Keratinocyte (primary cell): Measurements from ENCODE around the gene MED27. TPM values are rescaled to one million over a fixed set of nuclear protein-coding genes. Genes with fewer than 3 reads are reported as not detected.

Source experiments
- DNase-seq: peaks from one replicate; pipeline ENCODE4 v3.0.0-alpha.2; 2011; ENCODE audit warnings: low read depth, missing footprints, low spot score
- FAIRE-seq: peaks from 2 replicates; lab custom pipeline; 2011; peaks lifted over from hg19 to GRCh38; lab: Jason Lieb, UNC
- H2AFZ ChIP-seq: 2 replicates; pipeline ENCODE4 v1.6.0; 2012; ENCODE audit warnings: low read length, control low read depth, inconsistent platforms; ENCODE audit not compliant: control insufficient read depth
- H3K27ac ChIP-seq: 2 replicates; pipeline ENCODE4 v1.5.1; 2011; ENCODE audit warnings: low read length; ENCODE audit not compliant: control insufficient read depth, insufficient read depth
- H3K27me3 ChIP-seq: 3 replicates; pipeline ENCODE4 v1.6.0; 2011; ENCODE audit warnings: low read length; ENCODE audit not compliant: control insufficient read depth, insufficient read depth; ENCODE audit errors: extremely low read depth
- H3K36me3 ChIP-seq, 2 experiments: 2 replicates in 1 of 2; 3 replicates in 1 of 2; pipeline ENCODE4 v1.5.1; 2011; ENCODE audit warnings: low read length in 2 of 2, mild to moderate bottlenecking in 1 of 2; ENCODE audit not compliant: control insufficient read depth in 2 of 2, insufficient read depth in 2 of 2; ENCODE audit errors: extremely low read depth in 1 of 2
- H3K4me1 ChIP-seq: 3 replicates; pipeline ENCODE4 v1.5.1; 2011; ENCODE audit warnings: low read length; ENCODE audit not compliant: control insufficient read depth, insufficient read depth; ENCODE audit errors: extremely low read depth
- H3K4me2 ChIP-seq: 3 replicates; pipeline ENCODE4 v1.6.0; 2011; ENCODE audit warnings: low read depth, low read length; ENCODE audit not compliant: control insufficient read depth, insufficient read depth; ENCODE audit errors: extremely low read depth
- H3K4me3 ChIP-seq, 3 experiments: fragments of 200-600 bp in 1 of 3; sonication (generic) in 1 of 3; 2 replicates in 2 of 3; 3 replicates in 1 of 3; pipeline ENCODE4 v1.5.1; 2011 to 2016; ENCODE audit warnings: low read length in 3 of 3, mild to moderate bottlenecking in 3 of 3, control low read depth in 2 of 3, inconsistent platforms in 1 of 3, low read depth in 1 of 3, mixed read lengths in 1 of 3, mixed run types in 1 of 3, moderate library complexity in 1 of 3; ENCODE audit not compliant: control insufficient read depth in 2 of 3, insufficient read depth in 2 of 3; ENCODE audit errors: extremely low read depth in 1 of 3
- H3K79me2 ChIP-seq: 2 replicates; pipeline ENCODE4 v1.6.0; 2012; ENCODE audit warnings: low read length; ENCODE audit not compliant: control insufficient read depth, insufficient read depth
- H3K9ac ChIP-seq: 3 replicates; pipeline ENCODE4 v1.6.0; 2011; ENCODE audit warnings: low read length; ENCODE audit not compliant: control insufficient read depth, insufficient read depth; ENCODE audit errors: extremely low read depth
- H3K9me1 ChIP-seq: 3 replicates; pipeline ENCODE4 v1.6.0; 2011; ENCODE audit warnings: low read length; ENCODE audit not compliant: control insufficient read depth, insufficient read depth; ENCODE audit errors: extremely low read depth
- H3K9me3 ChIP-seq: 2 replicates; pipeline ENCODE4 v1.5.1; 2012; ENCODE audit warnings: low read depth, low read length; ENCODE audit not compliant: control insufficient read depth
- H4K20me1 ChIP-seq: 3 replicates; pipeline ENCODE4 v1.6.0; 2011; ENCODE audit warnings: low read length; ENCODE audit not compliant: control insufficient read depth, insufficient read depth; ENCODE audit errors: extremely low read depth
- CTCF ChIP-seq, 3 experiments: IDR thresholded peaks in 1 of 3; conservative IDR thresholded peaks in 1 of 3; optimal IDR thresholded peaks in 1 of 3; 2 replicates in 2 of 3; 3 replicates in 1 of 3; pipeline versions ENCODE3 to v1.5.1; 2011; ENCODE audit warnings: low read length in 3 of 3, mild to moderate bottlenecking in 3 of 3, moderate library complexity in 2 of 3, control low read depth in 1 of 3, inconsistent platforms in 1 of 3; ENCODE audit not compliant: insufficient read depth in 2 of 3; ENCODE audit errors: extremely low read depth in 1 of 3
- EZH2 ChIP-seq: IDR thresholded peaks from one replicate; pipeline ENCODE4 v1.6.1; 2012; ENCODE audit warnings: inconsistent platforms, mild to moderate bottlenecking, low read length, moderate library complexity
- dilution Hi-C: fragments of 300-500 bp; cut with MboI; formaldehyde crosslinking; loops from one replicate; pipeline ENCODE4 v1.7.0; 2020; ENCODE audit warnings: low sequenced_read_pairs; ENCODE audit not compliant: extremely low pct_ligation_motif_present
- polyA plus RNA-seq, 5 experiments: library from polyadenylated mRNA; depleted of rRNA in 3 of 5; stranded (reverse) in 3 of 5; stranded (forward) in 1 of 5; unstranded in 1 of 5; fragments of >200 nt; gene quantifications; 1 replicate in 1 of 5; 2 replicates in 3 of 5; 3 replicates in 1 of 5; pipeline versions ENCODE4 v1.2.1 to v1.2.3, GENCODE V29; 2011 to 2012; ENCODE audit warnings: missing spikeins in 2 of 5, low read depth in 1 of 5, low replicate concordance in 1 of 5

MED27 gene
- polyA plus RNA-seq, 1 donor (not counting 4 experiments of a cell fraction or from before 2014, with no cell fraction given) = 39.0 TPM

- Histone ChIP-seq H3K79me2 (peaks cover 14% of the 10 kb centered on the region), H3K9me1 (no peaks in the 10 kb centered on the region), H3K9ac (no peak overlapping the region), H4K20me1 (peaks cover 2% of the 10 kb centered on the region), H3K27ac (no peak overlapping the region), H2AFZ (no peak overlapping the region), H3K9me3 (no peaks in the 10 kb centered on the region), H3K4me2 (no peak overlapping the region), H3K36me3 (peaks cover 0 to 9% of the 10 kb centered on the region in 2 experiments), H3K27me3 (no peaks in the 10 kb centered on the region), H3K4me1 (peaks cover 13% of the 10 kb centered on the region), H3K4me3 (no peak overlapping the region)
- dilution Hi-C loops = no loop called here
- DNase-seq (no peak), FAIRE-seq (no peak)
- TF ChIP-seq CTCF (optimal IDR thresholded peaks at IDR 0.05 in 1 of 3, IDR thresholded peaks at IDR 0.05 in 1 of 3, conservative IDR thresholded peaks at IDR 0.05 in 1 of 3; ENCODE audit: extremely low read depth in 1 of 3, insufficient read depth in 2 of 3, low read length in 3 of 3) (no peak), EZH2 (no peak)
Observed at GRCh38 chr9:131992906-131993657, 86.6 kb downstream of the MED27 start.

DNA sequence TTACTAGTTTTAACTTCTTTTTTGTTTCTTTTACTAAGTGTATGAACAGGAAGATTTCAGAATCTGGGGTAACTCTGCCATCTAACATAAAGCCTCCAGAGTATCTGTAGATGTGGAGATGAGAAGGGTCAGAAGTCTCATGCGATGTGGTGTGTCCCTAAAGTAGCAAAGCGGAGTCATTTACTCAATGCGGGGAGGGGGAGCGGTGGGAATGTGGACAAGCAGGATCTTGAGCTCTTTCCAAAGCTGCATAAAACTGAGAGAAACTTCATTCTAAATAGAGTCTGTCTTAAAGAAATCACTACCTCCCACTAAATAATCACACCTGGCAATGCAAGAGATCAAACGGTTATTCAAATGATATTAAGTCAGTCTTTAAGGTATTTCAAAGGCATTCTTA lies 92.4 kb downstream of the MED27 start:
- no peak for TF ChIP-seq CTCF (optimal IDR thresholded peaks at IDR 0.05 in 1 of 3, IDR thresholded peaks at IDR 0.05 in 1 of 3, conservative IDR thresholded peaks at IDR 0.05 in 1 of 3; ENCODE audit: extremely low read depth in 1 of 3, insufficient read depth in 2 of 3, low read length in 3 of 3)
- no peak for TF ChIP-seq EZH2
- no peaks in the 10 kb centered on the region for H3K79me2 ChIP-seq
- H3K9me1 ChIP-seq = no peaks in the 10 kb centered on the region
- FAIRE-seq (no peak), DNase-seq (no peak)
- H3K27ac ChIP-seq = no peak overlapping the region
- H4K20me1 ChIP-seq = peaks cover 2% of the 10 kb centered on the region
- dilution Hi-C loops = no loop called here
- no peaks in the 10 kb centered on the region for H3K36me3 ChIP-seq
- H3K4me3 ChIP-seq = no peak overlapping the region
- H3K9me3 ChIP-seq = no peaks in the 10 kb centered on the region
- H3K9ac ChIP-seq = no peak overlapping the region
- H3K4me1 ChIP-seq = no peaks in the 10 kb centered on the region
- no peak overlapping the region for H3K4me2 ChIP-seq
- no peak overlapping the region for H2AFZ ChIP-seq
- H3K27me3 ChIP-seq = no peaks in the 10 kb centered on the region
